H1 (cell line): ENCODE data around the gene AGFG2.

ENCODE experiments used
- BCL11A ChIP-seq, 2 experiments: IDR thresholded peaks; one replicate each; pipeline ENCODE4 v1.6.1; 2011; ENCODE audit warnings: low read depth in 2 of 2, low read length in 2 of 2, mild to moderate bottlenecking in 2 of 2
- EZH2 ChIP-seq: fragments of 200-600 bp; sonication (generic); IDR thresholded peaks from 2 replicates; pipeline ENCODE4 v1.7.1; 2012; ENCODE audit warnings: low read depth, mild to moderate bottlenecking, moderate library complexity, low read length, inconsistent platforms; ENCODE audit not compliant: severe bottlenecking
- KDM1A ChIP-seq: fragments of 200-600, 300-600 bp; sonication (generic); IDR thresholded peaks from 2 replicates; pipeline ENCODE4 v1.7.1; 2016; ENCODE audit warnings: mild to moderate bottlenecking, low read length, borderline replicate concordance
- POLR2AphosphoS5 ChIP-seq: IDR thresholded peaks from 2 replicates; pipeline ENCODE4 v1.6.1; 2011; ENCODE audit warnings: low read depth, low read length
- RAD21 ChIP-seq, 2 experiments: IDR thresholded peaks in 1 of 2; conservative IDR thresholded peaks in 1 of 2; 2 replicates each; pipeline ENCODE4 v1.6.1; 2011; ENCODE audit warnings: low read depth in 2 of 2, low read length in 2 of 2, improper control_type of control experiment in 1 of 2, inconsistent platforms in 1 of 2, mild to moderate bottlenecking in 1 of 2, moderate library complexity in 1 of 2
- TF ChIP-seq, protein P1 (sequence below), 3 experiments: IDR thresholded peaks; 1 replicate in 2 of 3; 2 replicates in 1 of 3; pipeline versions ENCODE4 v1.5.1 to v1.6.1; 2011; ENCODE audit warnings: low read length in 3 of 3, mild to moderate bottlenecking in 3 of 3, inconsistent platforms in 2 of 3, low read depth in 1 of 3, moderate library complexity in 1 of 3; ENCODE audit not compliant: insufficient read depth in 1 of 3; ENCODE audit errors: control extremely low read depth in 1 of 3

DNA sequence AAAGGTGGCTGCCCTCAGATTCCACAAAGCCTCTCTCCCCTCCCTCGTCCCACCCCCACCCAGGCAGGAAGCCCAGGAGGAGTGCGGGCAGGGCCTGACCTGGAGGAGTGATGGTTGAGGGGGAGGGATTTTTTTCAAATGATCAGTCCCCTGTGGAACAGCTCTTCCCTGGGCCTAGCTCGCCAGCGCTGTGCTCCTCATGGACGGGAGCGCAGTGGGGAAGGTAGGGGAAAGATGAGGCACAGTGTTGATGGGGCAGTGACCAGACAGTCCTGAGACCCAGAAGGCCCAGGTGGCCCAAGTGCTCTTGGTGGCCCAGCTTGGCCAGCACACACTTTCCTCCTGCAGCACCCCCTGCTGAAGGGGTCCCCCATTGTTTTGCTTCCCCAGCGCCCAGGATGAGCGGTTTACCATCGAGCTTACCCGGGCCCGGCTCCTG, 26.1 kb downstream of the AGFG2 start:
- TF ChIP-seq POLR2AphosphoS5 (no peak), KDM1A (no peak), EZH2 (no peak), BCL11A (IDR thresholded peaks at IDR 0.05; ENCODE audit: low read depth in 2 of 2, low read length in 2 of 2) (no peak), RAD21 (IDR thresholded peaks at IDR 0.05 in 1 of 2, conservative IDR thresholded peaks at IDR 0.05 in 1 of 2; ENCODE audit: low read depth in 2 of 2, low read length in 2 of 2) (no peak)
- TF ChIP-seq, protein P1, sequence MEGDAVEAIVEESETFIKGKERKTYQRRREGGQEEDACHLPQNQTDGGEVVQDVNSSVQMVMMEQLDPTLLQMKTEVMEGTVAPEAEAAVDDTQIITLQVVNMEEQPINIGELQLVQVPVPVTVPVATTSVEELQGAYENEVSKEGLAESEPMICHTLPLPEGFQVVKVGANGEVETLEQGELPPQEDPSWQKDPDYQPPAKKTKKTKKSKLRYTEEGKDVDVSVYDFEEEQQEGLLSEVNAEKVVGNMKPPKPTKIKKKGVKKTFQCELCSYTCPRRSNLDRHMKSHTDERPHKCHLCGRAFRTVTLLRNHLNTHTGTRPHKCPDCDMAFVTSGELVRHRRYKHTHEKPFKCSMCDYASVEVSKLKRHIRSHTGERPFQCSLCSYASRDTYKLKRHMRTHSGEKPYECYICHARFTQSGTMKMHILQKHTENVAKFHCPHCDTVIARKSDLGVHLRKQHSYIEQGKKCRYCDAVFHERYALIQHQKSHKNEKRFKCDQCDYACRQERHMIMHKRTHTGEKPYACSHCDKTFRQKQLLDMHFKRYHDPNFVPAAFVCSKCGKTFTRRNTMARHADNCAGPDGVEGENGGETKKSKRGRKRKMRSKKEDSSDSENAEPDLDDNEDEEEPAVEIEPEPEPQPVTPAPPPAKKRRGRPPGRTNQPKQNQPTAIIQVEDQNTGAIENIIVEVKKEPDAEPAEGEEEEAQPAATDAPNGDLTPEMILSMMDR (IDR thresholded peaks at IDR 0.05; ENCODE audit: control extremely low read depth in 1 of 3, insufficient read depth in 1 of 3, low read depth in 1 of 3, low read length in 3 of 3): no peak
